ENCODE measurements around the gene HEG1. TPM values are rescaled to one million over a fixed set of nuclear protein-coding genes. Genes with fewer than 3 reads are reported as not detected.

Gene HEG1
- total and polyA plus RNA-seq, 9 donors = 12.2 to 64.7 (median 35.6) TPM

DNA sequence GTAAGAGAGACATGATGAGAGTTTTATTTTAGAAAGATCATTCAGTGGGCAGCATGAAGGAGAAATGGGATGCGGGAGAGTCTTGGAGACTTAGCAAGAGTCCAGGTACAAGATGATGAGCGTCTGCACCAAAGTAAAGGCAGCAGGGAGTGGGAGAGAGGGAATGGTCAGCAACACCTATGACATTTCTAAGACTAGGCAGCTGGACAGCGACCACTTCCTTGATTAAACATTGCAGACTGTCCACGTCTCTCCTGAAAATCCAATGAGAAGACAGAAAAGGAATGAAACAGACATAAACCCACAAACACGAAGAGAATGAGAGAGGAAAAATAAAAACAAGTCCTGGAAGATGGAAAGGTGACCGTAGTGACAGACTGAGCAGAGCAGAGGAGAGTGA is 46.7 kb upstream of the HEG1 start:
- no peaks in the 10 kb centered on the region for H3K9me3 ChIP-seq
- TF ChIP-seq, protein P1, sequence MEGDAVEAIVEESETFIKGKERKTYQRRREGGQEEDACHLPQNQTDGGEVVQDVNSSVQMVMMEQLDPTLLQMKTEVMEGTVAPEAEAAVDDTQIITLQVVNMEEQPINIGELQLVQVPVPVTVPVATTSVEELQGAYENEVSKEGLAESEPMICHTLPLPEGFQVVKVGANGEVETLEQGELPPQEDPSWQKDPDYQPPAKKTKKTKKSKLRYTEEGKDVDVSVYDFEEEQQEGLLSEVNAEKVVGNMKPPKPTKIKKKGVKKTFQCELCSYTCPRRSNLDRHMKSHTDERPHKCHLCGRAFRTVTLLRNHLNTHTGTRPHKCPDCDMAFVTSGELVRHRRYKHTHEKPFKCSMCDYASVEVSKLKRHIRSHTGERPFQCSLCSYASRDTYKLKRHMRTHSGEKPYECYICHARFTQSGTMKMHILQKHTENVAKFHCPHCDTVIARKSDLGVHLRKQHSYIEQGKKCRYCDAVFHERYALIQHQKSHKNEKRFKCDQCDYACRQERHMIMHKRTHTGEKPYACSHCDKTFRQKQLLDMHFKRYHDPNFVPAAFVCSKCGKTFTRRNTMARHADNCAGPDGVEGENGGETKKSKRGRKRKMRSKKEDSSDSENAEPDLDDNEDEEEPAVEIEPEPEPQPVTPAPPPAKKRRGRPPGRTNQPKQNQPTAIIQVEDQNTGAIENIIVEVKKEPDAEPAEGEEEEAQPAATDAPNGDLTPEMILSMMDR (IDR thresholded peaks at IDR 0.05) = no peak
- TF ChIP-seq EP300 (IDR thresholded peaks at IDR 0.05) (no peak), POLR2A (IDR thresholded peaks at IDR 0.05) (no peak)
- no peak overlapping the region for H3K27ac ChIP-seq
- H3K36me3 ChIP-seq = no peaks in the 10 kb centered on the region
- 51 to 71% (median 70%) methylated on average over 6 of the region's 6 CpGs for WGBS, 3 donors
- H3K27me3 ChIP-seq = no peaks in the 10 kb centered on the region
- H3K4me3 ChIP-seq = no peak overlapping the region
- no peak for DNase-seq
- intact Hi-C loops (cut with DNase I) = no loop called here
- no peaks in the 10 kb centered on the region for H3K4me1 ChIP-seq (ENCODE audit: insufficient read depth)

DNA sequence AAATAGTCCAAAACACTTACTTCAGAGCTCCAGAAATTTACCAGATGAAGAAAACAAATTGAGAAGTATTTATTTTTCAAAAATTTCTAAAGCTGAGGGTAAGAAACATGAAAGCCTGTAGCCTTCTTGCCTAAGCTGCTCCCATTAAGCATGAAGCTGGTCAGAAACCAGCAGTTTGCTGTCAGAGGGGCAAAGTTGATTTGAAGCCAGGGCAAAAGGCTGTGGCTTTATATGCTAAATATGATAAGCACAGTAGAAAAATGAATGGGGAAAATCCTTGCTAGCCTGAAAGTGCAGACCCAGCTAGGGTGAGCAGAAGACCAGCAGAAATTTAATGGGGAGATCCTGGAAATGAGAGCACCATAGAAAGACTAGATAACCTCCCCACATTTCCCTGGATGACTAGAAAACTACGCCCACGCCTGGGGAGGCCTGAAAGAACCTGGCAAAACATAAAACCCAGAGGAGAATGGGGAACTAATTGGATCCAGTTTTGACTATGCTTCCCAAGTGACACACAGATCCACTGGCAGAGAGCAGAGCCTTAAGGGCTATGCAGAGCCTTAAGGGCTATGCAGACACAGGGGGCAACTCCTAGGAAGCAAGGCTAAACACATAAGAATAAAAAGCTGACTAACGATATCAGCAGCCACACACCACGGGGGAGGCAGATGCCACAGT is 43.0 kb upstream of the HEG1 start:
- H3K4me1 ChIP-seq (ENCODE audit: insufficient read depth) = no peaks in the 10 kb centered on the region

DNA sequence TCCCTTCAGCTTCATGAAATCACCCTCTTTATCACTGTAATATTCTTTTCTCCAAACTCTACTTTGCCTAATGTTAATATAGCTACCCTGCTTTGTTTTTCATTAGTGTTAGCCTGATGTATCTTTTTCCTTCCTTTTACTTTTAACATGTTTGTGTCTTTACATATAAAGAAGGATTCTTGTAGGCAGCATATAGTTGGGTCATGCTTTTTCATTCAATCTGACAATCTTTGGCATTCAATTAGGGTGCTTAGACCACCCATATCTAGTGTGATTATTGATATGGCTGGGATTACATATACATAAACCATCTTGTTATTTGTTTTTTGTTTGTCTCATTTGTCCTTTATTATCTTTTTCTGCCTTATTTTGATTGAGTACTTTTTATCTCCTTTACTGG is 34.9 kb upstream of the HEG1 start:
- H3K9me3 ChIP-seq = peaks cover 0 to 3% of the 10 kb centered on the region in 2 donors
- TF ChIP-seq, protein P1 (IDR thresholded peaks at IDR 0.05) = no peak
- TF ChIP-seq EP300 (IDR thresholded peaks at IDR 0.05) (no peak), POLR2A (IDR thresholded peaks at IDR 0.05) (no peak)

More for the DNA sequence above, 43.0 kb upstream of the HEG1 start:
- Histone ChIP-seq H3K9me3 (no peaks in the 10 kb centered on the region), H3K27ac (no peak overlapping the region), H3K36me3 (no peaks in the 10 kb centered on the region), H3K4me3 (no peak overlapping the region), H3K27me3 (no peaks in the 10 kb centered on the region)
- TF ChIP-seq, protein P1 (IDR thresholded peaks at IDR 0.05) = no peak
- no peak for TF ChIP-seq POLR2A (IDR thresholded peaks at IDR 0.05)
- TF ChIP-seq EP300 (IDR thresholded peaks at IDR 0.05) = no peak
- 64 to 76% (median 74%) methylated on average over 4 of the region's 4 CpGs for WGBS, 3 donors
- DNase-seq = no peak
- intact Hi-C loops (cut with DNase I) = no loop called here

DNA sequence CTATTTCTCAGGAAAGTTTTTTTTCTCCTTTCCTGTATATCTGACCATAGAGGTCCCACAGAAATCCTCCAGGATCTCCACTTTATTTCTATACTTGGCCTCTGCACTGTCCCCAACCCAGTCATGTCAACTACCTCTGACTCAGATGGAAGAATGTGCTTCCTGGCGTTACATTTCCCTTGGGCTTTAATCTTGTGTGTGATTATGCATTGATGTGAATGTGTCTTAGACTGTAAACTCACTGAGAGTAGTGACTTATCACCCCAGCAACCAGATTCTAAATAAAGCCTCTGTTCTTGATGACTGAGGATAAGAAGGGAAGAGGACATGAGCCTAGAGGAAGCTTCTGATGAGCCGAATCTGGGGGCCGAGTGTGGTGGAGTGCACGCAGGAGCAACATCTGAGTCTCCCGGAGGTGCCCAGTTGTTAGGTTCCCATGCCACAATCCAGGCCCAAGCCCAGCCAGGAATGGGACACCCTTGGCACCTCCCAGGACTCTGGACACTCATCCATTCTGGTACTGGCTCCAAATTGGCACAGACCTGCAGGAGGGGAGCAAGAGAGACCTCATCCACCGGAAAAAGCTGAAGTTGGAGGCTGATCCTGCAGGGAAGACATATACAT is 32.1 kb upstream of the HEG1 start:
- TF ChIP-seq EP300 (IDR thresholded peaks at IDR 0.05) (no peak), POLR2A (IDR thresholded peaks at IDR 0.05) (no peak)
- TF ChIP-seq, protein P1 (IDR thresholded peaks at IDR 0.05) = no peak
- Histone ChIP-seq H3K36me3 (no peaks in the 10 kb centered on the region), H3K27me3 (no peaks in the 10 kb centered on the region), H3K4me3 (no peak overlapping the region), H3K27ac (no peak overlapping the region), H3K9me3 (peaks cover 0 to 3% of the 10 kb centered on the region in 2 donors), H3K4me1 (ENCODE audit: insufficient read depth) (no peaks in the 10 kb centered on the region)
- WGBS, 3 donors = 85 to 94% (median 88%) methylated on average over 6 of the region's 6 CpGs
- intact Hi-C loops (cut with DNase I) = no loop called here
- no peak for DNase-seq

More for the DNA sequence above, 34.9 kb upstream of the HEG1 start:
- Histone ChIP-seq H3K27me3 (no peaks in the 10 kb centered on the region), H3K36me3 (no peaks in the 10 kb centered on the region), H3K27ac (no peak overlapping the region), H3K4me1 (ENCODE audit: insufficient read depth) (no peaks in the 10 kb centered on the region), H3K4me3 (no peak overlapping the region)
- no peak for DNase-seq
- intact Hi-C loops (cut with DNase I) = no loop called here
